ENCODE data around the gene PGBD1. TPM values are rescaled to one million over a fixed set of nuclear protein-coding genes. Genes with fewer than 3 reads are reported as not detected.

Gene PGBD1
- total and polyA plus RNA-seq, 2 of the 13 experiments (the other 11 are each of a cell fraction or from before 2014, with no cell fraction given): 3.6 to 6.9 TPM

DNA sequence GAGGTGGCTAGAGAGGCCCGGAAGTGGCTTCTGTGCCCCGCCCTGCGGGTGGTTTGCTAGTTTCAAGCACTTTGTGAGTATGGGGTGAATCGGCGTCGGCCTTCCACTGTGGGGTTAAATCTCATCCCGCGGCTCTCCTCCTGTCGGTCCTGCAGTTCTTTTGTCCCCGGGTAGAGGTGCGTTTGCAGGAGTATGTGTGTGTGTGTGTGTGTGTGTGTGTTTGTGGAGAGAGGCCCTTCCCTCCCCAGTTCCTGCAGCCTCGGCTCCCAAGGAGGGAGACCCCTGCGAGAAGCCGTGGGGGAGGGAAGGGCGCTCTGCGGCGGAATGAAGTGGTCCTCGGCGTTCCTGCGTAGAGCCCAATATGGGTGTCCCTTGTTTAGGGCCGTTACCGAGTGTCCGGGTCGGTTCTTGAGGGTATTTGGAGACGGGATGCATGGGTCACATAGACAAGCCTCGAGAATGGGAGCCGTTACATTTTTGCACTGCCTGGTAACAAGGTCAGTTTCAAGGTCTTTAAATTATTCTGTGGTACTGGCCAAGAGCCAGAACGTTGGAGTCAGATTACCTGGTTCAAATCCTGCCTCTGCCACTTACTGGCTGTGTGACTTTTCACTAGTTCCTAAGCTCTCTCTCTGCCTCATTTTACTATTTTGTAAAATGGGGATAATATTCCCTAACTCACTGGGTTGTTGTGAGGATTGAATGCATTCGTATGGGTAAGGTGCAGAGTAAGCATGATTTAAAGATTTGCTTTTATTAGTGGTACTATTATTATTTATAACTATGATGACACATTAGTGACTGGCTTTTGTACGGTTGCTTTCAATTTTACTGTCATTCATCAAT, 68.7 kb downstream of the PGBD1 start, which contains the start of gene ZKSCAN3 (continued):
- TF ChIP-seq ZNF552 (CRISPR knock-in tag; IDR thresholded peaks at IDR 0.05; ENCODE audit: borderline replicate concordance) (no peak), U2AF2 (IDR thresholded peaks at IDR 0.05; ENCODE audit: low read depth, low read length) (no peak), SMC3 (IDR thresholded peaks at IDR 0.05; ENCODE audit: low read length) (no peak; the same call in 1 of the 2 replicates), ZNF343 (CRISPR knock-in tag; IDR thresholded peaks at IDR 0.05) (no peak), ZMYM4 (CRISPR knock-in tag; IDR thresholded peaks at IDR 0.05) (peak; percentile 90), ZNF562 (CRISPR knock-in tag; IDR thresholded peaks at IDR 0.05; ENCODE audit: borderline replicate concordance) (no peak), ZNF337 (CRISPR knock-in tag; IDR thresholded peaks at IDR 0.05; ENCODE audit: borderline replicate concordance, low read depth) (0 out of 2 replicates have a peak, but pooled peaks have one; percentile 60), ZNF234 (CRISPR knock-in tag; conservative IDR thresholded peaks at IDR 0.05) (no peak), ZNF484 (CRISPR knock-in tag; IDR thresholded peaks at IDR 0.05; ENCODE audit: borderline replicate concordance, low read depth) (no peak), SP4 (CRISPR knock-in tag; IDR thresholded peaks at IDR 0.05) (peak; percentile 68), FOXC1 (CRISPR knock-in tag; IDR thresholded peaks at IDR 0.05; ENCODE audit: borderline replicate concordance) (peak; percentile 86; the same call in 1 of the 2 replicates), RCOR2 (CRISPR knock-in tag; IDR thresholded peaks at IDR 0.05) (0 out of 2 replicates have a peak, but pooled peaks have one; percentile 49), ZNF10 (CRISPR knock-in tag; IDR thresholded peaks at IDR 0.05; ENCODE audit: borderline replicate concordance, low read depth) (no peak), PRMT3 (CRISPR knock-in tag; IDR thresholded peaks at IDR 0.05; ENCODE audit: borderline replicate concordance, low read depth) (no peak), JDP2 (CRISPR knock-in tag; IDR thresholded peaks at IDR 0.05; ENCODE audit: borderline replicate concordance) (no peak; the same call in 1 of the 2 replicates), FOXK1 (CRISPR knock-in tag; IDR thresholded peaks at IDR 0.05; ENCODE audit: borderline replicate concordance, low read depth) (peak; percentile 71; the same call in 1 of the 2 replicates), KLF12 (CRISPR knock-in tag; IDR thresholded peaks at IDR 0.05; ENCODE audit: borderline replicate concordance) (peak; percentile 98; the same call in 1 of the 2 replicates), ZNF124 (CRISPR knock-in tag; IDR thresholded peaks at IDR 0.05) (no peak), GTF2F1 (IDR thresholded peaks at IDR 0.05; ENCODE audit: low read length) (no peak), ZNF441 (CRISPR knock-in tag; IDR thresholded peaks at IDR 0.05; ENCODE audit: borderline replicate concordance) (peak; percentile 28; the same call in 1 of the 2 replicates), RAD21 (CRISPR knock-in tag; IDR thresholded peaks at IDR 0.05) (peak; percentile 27; the same call in 1 of the 2 replicates), PLSCR1 (CRISPR knock-in tag; IDR thresholded peaks at IDR 0.05; ENCODE audit: borderline replicate concordance) (no peak), ZNF546 (CRISPR knock-in tag; conservative IDR thresholded peaks at IDR 0.05) (0 out of 2 replicates have a peak, but pooled peaks have one; percentile 72), ZNF879 (CRISPR knock-in tag; IDR thresholded peaks at IDR 0.05) (peak; percentile 87; the same call in 1 of the 2 replicates), FOXM1 (CRISPR knock-in tag; IDR thresholded peaks at IDR 0.05) (no peak)
- TF ChIP-seq, protein P1, sequence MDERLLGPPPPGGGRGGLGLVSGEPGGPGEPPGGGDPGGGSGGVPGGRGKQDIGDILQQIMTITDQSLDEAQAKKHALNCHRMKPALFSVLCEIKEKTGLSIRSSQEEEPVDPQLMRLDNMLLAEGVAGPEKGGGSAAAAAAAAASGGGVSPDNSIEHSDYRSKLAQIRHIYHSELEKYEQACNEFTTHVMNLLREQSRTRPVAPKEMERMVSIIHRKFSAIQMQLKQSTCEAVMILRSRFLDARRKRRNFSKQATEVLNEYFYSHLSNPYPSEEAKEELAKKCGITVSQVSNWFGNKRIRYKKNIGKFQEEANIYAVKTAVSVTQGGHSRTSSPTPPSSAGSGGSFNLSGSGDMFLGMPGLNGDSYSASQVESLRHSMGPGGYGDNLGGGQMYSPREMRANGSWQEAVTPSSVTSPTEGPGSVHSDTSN (CRISPR knock-in tag; IDR thresholded peaks at IDR 0.05): no peak
- TF ChIP-seq, protein P2, sequence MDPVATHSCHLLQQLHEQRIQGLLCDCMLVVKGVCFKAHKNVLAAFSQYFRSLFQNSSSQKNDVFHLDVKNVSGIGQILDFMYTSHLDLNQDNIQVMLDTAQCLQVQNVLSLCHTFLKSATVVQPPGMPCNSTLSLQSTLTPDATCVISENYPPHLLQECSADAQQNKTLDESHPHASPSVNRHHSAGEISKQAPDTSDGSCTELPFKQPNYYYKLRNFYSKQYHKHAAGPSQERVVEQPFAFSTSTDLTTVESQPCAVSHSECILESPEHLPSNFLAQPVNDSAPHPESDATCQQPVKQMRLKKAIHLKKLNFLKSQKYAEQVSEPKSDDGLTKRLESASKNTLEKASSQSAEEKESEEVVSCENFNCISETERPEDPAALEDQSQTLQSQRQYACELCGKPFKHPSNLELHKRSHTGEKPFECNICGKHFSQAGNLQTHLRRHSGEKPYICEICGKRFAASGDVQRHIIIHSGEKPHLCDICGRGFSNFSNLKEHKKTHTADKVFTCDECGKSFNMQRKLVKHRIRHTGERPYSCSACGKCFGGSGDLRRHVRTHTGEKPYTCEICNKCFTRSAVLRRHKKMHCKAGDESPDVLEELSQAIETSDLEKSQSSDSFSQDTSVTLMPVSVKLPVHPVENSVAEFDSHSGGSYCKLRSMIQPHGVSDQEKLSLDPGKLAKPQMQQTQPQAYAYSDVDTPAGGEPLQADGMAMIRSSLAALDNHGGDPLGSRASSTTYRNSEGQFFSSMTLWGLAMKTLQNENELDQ (CRISPR knock-in tag; IDR thresholded peaks at IDR 0.05; ENCODE audit: borderline replicate concordance): no peak

Measured in HepG2 (cell line).